ENCODE data around the gene GLRX. TPM values are rescaled to one million over a fixed set of nuclear protein-coding genes. Genes with fewer than 3 reads are reported as not detected.
"Not testable (repeated sequence)": the region's sequence is repeated elsewhere in the genome, so short reads cannot be mapped to it uniquely, and the experiment has no call there.

The GLRX gene
- total and polyA plus RNA-seq, 10 of the 15 experiments (the other 5 are each of a cell fraction or from before 2014, with no cell fraction given) = 63.0 to 366 (median 186) TPM

DNA sequence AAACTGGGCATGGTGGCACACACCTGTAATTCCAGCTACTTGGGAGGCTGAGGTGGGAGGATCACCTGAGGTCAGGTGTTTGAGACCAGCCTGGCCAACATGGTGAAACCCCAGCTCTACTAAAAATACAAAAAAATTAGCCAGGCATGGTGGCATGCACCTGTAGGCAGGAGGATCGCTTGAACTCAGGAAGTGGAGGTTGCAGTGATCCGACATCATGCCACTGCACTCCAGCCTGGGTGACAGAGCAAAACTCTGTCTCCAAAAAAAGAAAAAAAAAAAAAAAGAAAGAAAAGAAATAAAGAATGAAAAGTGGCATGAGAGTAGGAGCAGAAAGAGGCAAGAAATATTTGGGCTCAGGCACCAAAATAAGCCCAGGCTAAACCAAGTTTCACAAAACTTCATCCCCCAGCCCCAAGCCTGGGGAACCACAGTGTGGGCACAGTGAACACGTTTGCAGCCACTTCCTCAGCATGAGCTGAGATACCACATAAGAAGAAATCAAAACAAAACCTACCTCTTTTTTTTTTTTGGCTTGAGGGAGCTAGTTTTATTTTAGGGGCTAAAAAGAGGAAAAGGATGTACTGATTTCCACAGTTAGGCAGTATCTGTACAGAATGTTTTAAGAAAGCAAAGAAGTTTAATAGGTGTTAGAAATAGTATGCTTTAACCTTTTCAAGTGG, 46.8 kb upstream of the GLRX start:
- in situ Hi-C loops (cut with MboI); H3K36me3 ChIP-seq (ENCODE audit: control insufficient read depth in 2 of 2, insufficient read depth in 2 of 2, low read length in 1 of 2); H3K9me3 ChIP-seq (replicated peaks; ENCODE audit: control insufficient read depth, insufficient read depth, low read length); H2AFZ ChIP-seq (ENCODE audit: control insufficient read depth, low read depth, low read length); H3K9ac ChIP-seq (ENCODE audit: control insufficient read depth, insufficient read depth, low read length); H3K79me2 ChIP-seq (ENCODE audit: control insufficient read depth, insufficient read depth, low read length); H3K4me3 ChIP-seq; FAIRE-seq; intact Hi-C loops (cut with micrococcal nuclease; ENCODE audit: unreplicated experiment); H3K27me3 ChIP-seq (replicated peaks in 1 of 2; ENCODE audit: control insufficient read depth in 2 of 2, insufficient read depth in 2 of 2, low read length in 1 of 2); BruUV-seq (replicated peaks); H4K20me1 ChIP-seq (ENCODE audit: control insufficient read depth, insufficient read depth): not testable (repeated sequence)
- TF ChIP-seq ZNF384 (IDR thresholded peaks at IDR 0.05; ENCODE audit: borderline replicate concordance, low read depth, low read length) (peak; percentile 81), ETV6 (conservative IDR thresholded peaks at IDR 0.05 in 1 of 2, IDR thresholded peaks at IDR 0.05 in 1 of 2; ENCODE audit: borderline replicate concordance in 1 of 2, low read depth in 1 of 2) (peak in 1 of 2 experiments; percentile 91; a peak in 2 of 4 replicates), BCL11A (IDR thresholded peaks at IDR 0.05; ENCODE audit: low read depth, low read length) (0 out of 2 replicates have a peak, but pooled peaks have one; percentile 41), NBN (IDR thresholded peaks at IDR 0.05) (peak; percentile 71; the same call in 1 of the 2 replicates), RUNX3 (IDR thresholded peaks at IDR 0.05; ENCODE audit: low read length) (peak; percentile 96), FOXM1 (IDR thresholded peaks at IDR 0.05; ENCODE audit: low read depth, low read length) (peak; percentile 17; the same call in 1 of the 2 replicates), CREM (IDR thresholded peaks at IDR 0.05; ENCODE audit: low read depth) (peak; percentile 67; the same call in 1 of the 2 replicates), TCF7 (IDR thresholded peaks at IDR 0.05; ENCODE audit: borderline replicate concordance) (0 out of 2 replicates have a peak, but pooled peaks have one; percentile 71), SP1 (IDR thresholded peaks at IDR 0.05; ENCODE audit: low read depth, low read length) (peak; percentile 10), MEF2A (IDR thresholded peaks at IDR 0.05; ENCODE audit: insufficient read depth, low read depth, low read length) (peak; percentile 68; the same call in 1 of the 2 replicates), PAX5 (IDR thresholded peaks at IDR 0.05; ENCODE audit: borderline replicate concordance, low read depth, low read length) (peak; percentile 45; the same call in 1 of the 2 replicates), CBFB (IDR thresholded peaks at IDR 0.05; ENCODE audit: low read depth) (peak; percentile 79), TBL1XR1 (IDR thresholded peaks at IDR 0.05; ENCODE audit: low read depth, low read length) (0 out of 2 replicates have a peak, but pooled peaks have one; percentile 51), EP300 (IDR thresholded peaks at IDR 0.05; ENCODE audit: borderline replicate concordance in 1 of 2, control insufficient read depth in 1 of 2, low read depth in 2 of 2, low read length in 2 of 2) (peak; percentile 34 to 56; a peak in 1 of 4 replicates), SPI1 (IDR thresholded peaks at IDR 0.05; ENCODE audit: borderline replicate concordance, insufficient read depth, low read depth, low read length) (peak; percentile 77), BHLHE40 (IDR thresholded peaks at IDR 0.05; ENCODE audit: borderline replicate concordance in 1 of 2, low read depth in 2 of 2, low read length in 1 of 2) (peak; percentile 89 to 94), EGR1 (IDR thresholded peaks at IDR 0.05; ENCODE audit: borderline replicate concordance in 1 of 2, low read depth in 2 of 2, low read length in 2 of 2) (peak in 1 of 2 experiments; percentile 50; a peak in 1 of 3 replicates), ZBED1 (IDR thresholded peaks at IDR 0.05; ENCODE audit: borderline replicate concordance) (peak; percentile 66; the same call in 1 of the 2 replicates)
- TF ChIP-seq, protein P1, sequence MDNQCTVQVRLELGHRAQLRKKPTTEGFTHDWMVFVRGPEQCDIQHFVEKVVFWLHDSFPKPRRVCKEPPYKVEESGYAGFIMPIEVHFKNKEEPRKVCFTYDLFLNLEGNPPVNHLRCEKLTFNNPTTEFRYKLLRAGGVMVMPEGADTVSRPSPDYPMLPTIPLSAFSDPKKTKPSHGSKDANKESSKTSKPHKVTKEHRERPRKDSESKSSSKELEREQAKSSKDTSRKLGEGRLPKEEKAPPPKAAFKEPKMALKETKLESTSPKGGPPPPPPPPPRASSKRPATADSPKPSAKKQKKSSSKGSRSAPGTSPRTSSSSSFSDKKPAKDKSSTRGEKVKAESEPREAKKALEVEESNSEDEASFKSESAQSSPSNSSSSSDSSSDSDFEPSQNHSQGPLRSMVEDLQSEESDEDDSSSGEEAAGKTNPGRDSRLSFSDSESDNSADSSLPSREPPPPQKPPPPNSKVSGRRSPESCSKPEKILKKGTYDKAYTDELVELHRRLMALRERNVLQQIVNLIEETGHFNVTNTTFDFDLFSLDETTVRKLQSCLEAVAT (IDR thresholded peaks at IDR 0.05) = 0 out of 2 replicates have a peak, but pooled peaks have one; percentile 38
- TF ChIP-seq, protein P2, sequence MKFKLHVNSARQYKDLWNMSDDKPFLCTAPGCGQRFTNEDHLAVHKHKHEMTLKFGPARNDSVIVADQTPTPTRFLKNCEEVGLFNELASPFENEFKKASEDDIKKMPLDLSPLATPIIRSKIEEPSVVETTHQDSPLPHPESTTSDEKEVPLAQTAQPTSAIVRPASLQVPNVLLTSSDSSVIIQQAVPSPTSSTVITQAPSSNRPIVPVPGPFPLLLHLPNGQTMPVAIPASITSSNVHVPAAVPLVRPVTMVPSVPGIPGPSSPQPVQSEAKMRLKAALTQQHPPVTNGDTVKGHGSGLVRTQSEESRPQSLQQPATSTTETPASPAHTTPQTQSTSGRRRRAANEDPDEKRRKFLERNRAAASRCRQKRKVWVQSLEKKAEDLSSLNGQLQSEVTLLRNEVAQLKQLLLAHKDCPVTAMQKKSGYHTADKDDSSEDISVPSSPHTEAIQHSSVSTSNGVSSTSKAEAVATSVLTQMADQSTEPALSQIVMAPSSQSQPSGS (IDR thresholded peaks at IDR 0.05; ENCODE audit: low read length) = peak; percentile 36; the same call in 1 of the 2 replicates
- DNase-seq (ENCODE audit: low read depth, low spot score) (peak; percentile 72), ATAC-seq (peak; percentile 76)
- ChIA-PET CTCF (interaction anchor here (0.9 to 3.8 kb wide), 25 partner anchors 8 to 570 kb away, joined by 3 to 23 read pairs (median 3); no protein-coding TSS in a partner anchor), POLR2A (interaction anchor here (0.5 to 3.6 kb wide), 16 partner anchors 8 to 117 kb away, joined by 3 to 20 read pairs (median 6); no protein-coding TSS in a partner anchor), SMC1A (ENCODE audit: uncharacterized antibody, unreplicated experiment) (interaction anchor here (0.6 to 8.1 kb wide), 37 partner anchors 8 to 467 kb away, joined by 3 to 62 read pairs (median 5); partner anchors contain the start of gene GLRX), RAD21 (ENCODE audit: unreplicated experiment) (interaction anchor here (0.6 to 5.6 kb wide), 35 partner anchors 9 to 476 kb away, joined by 3 to 42 read pairs (median 5); partner anchors contain the start of genes ELL2 and RFESD)
- Histone ChIP-seq H3K27ac (ENCODE audit: control insufficient read depth, insufficient read depth) (peak overlapping the region; percentile 82), H3K4me2 (ENCODE audit: control insufficient read depth, insufficient read depth) (peak overlapping the region; percentile 79), H3K4me1 (ENCODE audit: control insufficient read depth, insufficient read depth, low read length) (peaks cover 24% of the 10 kb centered on the region)
- WGBS (ENCODE audit: insufficient coverage, insufficient replicate concordance, low lambda C conversion rate, missing lambda C conversion rate) = 0% methylated on average over 3 of the region's 3 CpGs
